CD4-positive, alpha-beta memory T cell (primary cell): ENCODE results near the gene LZTS2. TPM values are rescaled to one million over a fixed set of nuclear protein-coding genes. Genes with fewer than 3 reads are reported as not detected.

Source experiments
- CTCF ChIA-PET: fragments of 350-600 bp; sonication (Branson Sonifier 250); formaldehyde crosslinking; loops from one replicate; lab custom pipeline; 2021; ENCODE audit warnings: inconsistent platforms; ENCODE audit not compliant: partially characterized antibody; lab: Charles Lee
- POLR2A ChIA-PET: fragments of 350-600 bp; sonication (Branson Sonifier 250); formaldehyde crosslinking; loops from one replicate; lab custom pipeline; 2021; ENCODE audit not compliant: partially characterized antibody; lab: Charles Lee
- DNase-seq, 5 donors: peaks; one replicate each; pipeline versions ENCODE4 v3.0.0 to v3.0.0-alpha.2; 2020 to 2022; ENCODE audit warnings: mixed read lengths in 1 of 5
- H3K27ac ChIP-seq: one replicate; pipeline ENCODE4 v1.7.0; 2013; ENCODE audit warnings: low read depth, low read length
- H3K27me3 ChIP-seq: 2 replicates; pipeline ENCODE4 v1.7.0; 2013; ENCODE audit warnings: mild to moderate bottlenecking, low read length, moderate library complexity; ENCODE audit not compliant: insufficient read depth
- H3K36me3 ChIP-seq: 2 replicates; pipeline ENCODE4 v1.7.0; 2013; ENCODE audit warnings: mild to moderate bottlenecking, low read length, moderate library complexity; ENCODE audit not compliant: insufficient read depth
- H3K4me1 ChIP-seq: 2 replicates; pipeline ENCODE4 v1.7.0; 2013; ENCODE audit warnings: mild to moderate bottlenecking, low read length, moderate library complexity; ENCODE audit not compliant: insufficient read depth
- H3K4me3 ChIP-seq, 2 donors: one replicate each; pipeline ENCODE4 v1.7.0; 2013; ENCODE audit warnings: low read length in 2 of 2, mild to moderate bottlenecking in 1 of 2
- H3K9me3 ChIP-seq, 2 donors: one replicate each; pipeline ENCODE4 v1.7.0; 2013; ENCODE audit warnings: low read length in 2 of 2, control low read depth in 1 of 2; ENCODE audit not compliant: control insufficient read depth in 1 of 2
- H3K27ac Mint-ChIP-seq, 7 donors: one replicate each; pipeline ENCODE4 v1.8.0; 2020 to 2021; ENCODE audit warnings: mixed read lengths in 7 of 7, mild to moderate bottlenecking in 6 of 7, inconsistent platforms in 3 of 7, moderate library complexity in 3 of 7
- H3K27me3 Mint-ChIP-seq, 2 donors: one replicate each; pipeline ENCODE4 v1.8.0; 2020 to 2021; ENCODE audit warnings: mixed read lengths in 2 of 2
- H3K36me3 Mint-ChIP-seq, 2 donors: one replicate each; pipeline ENCODE4 v1.8.0; 2020 to 2021; ENCODE audit warnings: mixed read lengths in 2 of 2, inconsistent platforms in 1 of 2, mild to moderate bottlenecking in 1 of 2
- H3K4me1 Mint-ChIP-seq, 4 donors: one replicate each; pipeline ENCODE4 v1.8.0; 2020 to 2021; ENCODE audit warnings: mixed read lengths in 4 of 4, mild to moderate bottlenecking in 1 of 4
- H3K4me3 Mint-ChIP-seq, 8 donors: one replicate each; pipeline ENCODE4 v1.8.0; 2020 to 2021; ENCODE audit warnings: mixed read lengths in 8 of 8, mild to moderate bottlenecking in 7 of 8, moderate library complexity in 6 of 8, inconsistent platforms in 3 of 8
- H3K9me3 Mint-ChIP-seq, 8 donors: one replicate each; pipeline ENCODE4 v1.8.0; 2020 to 2021; ENCODE audit warnings: mixed read lengths in 8 of 8, mild to moderate bottlenecking in 5 of 8, inconsistent platforms in 3 of 8, moderate library complexity in 1 of 8
- intact Hi-C: fragments of 100-400 bp; cut with micrococcal nuclease; formaldehyde crosslinking; loops from one replicate; pipeline ENCODE4 v1.15.1; 2023
- polyA plus RNA-seq, 2 donors: library from polyadenylated mRNA; unstranded; fragments of 300-500 nt; fragmentation: Illumina TruSeq; gene quantifications; one replicate each; pipeline ENCODE4 v1.2.3, GENCODE V29; 2021
- total RNA-seq, 2 experiments: library from RNA; stranded (reverse); gene quantifications; one replicate each; pipeline ENCODE4 v1.2.3, GENCODE V29; 2021

Gene LZTS2
- total and polyA plus RNA-seq, 4 experiments from 2014 or later, result 8.4 to 33.9 (median 26.6) TPM

DNA sequence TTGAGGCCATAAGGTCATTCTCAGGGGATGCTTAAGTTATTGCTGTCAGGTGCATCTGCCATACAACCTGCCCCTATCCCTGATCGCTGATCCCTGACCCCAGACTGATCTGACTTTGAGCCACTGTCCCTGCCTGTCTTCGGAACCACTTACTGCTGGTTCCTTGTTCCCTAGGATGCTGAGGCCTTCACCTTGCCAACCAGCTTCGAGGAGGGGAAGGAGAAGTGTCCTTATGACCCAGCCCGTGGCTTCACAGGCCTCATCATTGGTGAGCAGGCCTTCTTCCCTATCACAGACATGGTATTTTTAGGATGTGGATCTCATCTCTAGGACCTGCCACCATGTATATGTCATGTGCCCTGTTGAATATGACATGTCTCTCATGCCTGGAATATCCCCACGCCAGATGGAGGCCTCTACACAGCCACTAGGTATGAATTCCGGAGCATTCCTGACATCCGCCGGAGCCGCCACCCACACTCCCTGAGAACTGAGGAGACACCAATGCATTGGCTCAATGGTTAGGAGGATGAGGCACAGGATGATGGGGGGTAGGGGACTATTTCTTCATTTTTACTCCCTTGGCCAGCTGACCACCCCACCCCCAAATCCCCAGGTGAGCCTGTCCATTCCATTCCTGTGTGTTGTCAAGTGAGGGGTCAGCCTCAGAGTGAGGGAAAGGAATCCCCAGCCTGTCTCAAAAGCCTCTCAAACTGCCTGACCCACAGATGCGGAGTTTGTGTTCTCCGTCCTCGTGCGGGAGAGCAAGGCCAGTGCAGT, 21.3 kb upstream of the LZTS2 start:
- POLR2A ChIA-PET, result no interaction called here
- H3K4me1 ChIP-seq, result no peaks in the 10 kb centered on the region
- intact Hi-C loops, result no loop called here
- Mint-ChIP-seq H3K4me1 (peaks cover 0 to 5% (median 1%) of the 10 kb centered on the region in 4 donors), H3K27me3 (no peaks in the 10 kb centered on the region), H3K4me3 (no peak overlapping the region), H3K27ac (peak overlapping the region in 1 of 7 donors; percentile 41), H3K36me3 (peaks cover 13 to 33% of the 10 kb centered on the region in 2 donors), H3K9me3 (no peaks in the 10 kb centered on the region)
- H3K36me3 ChIP-seq, result peaks cover 7% of the 10 kb centered on the region
- CTCF ChIA-PET, result no interaction called here
- no peaks in the 10 kb centered on the region for H3K9me3 ChIP-seq
- DNase-seq, result no peak
- no peak overlapping the region for H3K27ac ChIP-seq
- H3K4me3 ChIP-seq, result no peak overlapping the region
- H3K27me3 ChIP-seq, result no peaks in the 10 kb centered on the region

DNA sequence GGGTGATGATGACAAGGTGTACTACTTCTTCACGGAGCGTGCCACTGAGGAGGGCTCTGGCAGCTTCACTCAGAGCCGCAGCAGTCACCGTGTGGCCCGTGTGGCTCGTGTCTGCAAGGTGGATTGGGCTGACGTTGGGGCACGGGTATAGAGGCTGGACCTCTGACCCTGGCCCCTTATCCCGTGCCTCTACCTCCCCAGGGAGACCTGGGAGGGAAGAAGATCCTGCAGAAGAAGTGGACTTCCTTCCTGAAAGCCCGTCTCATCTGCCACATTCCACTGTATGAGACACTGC, 20.8 kb upstream of the LZTS2 start:
- no peak for DNase-seq
- POLR2A ChIA-PET, result no interaction called here
- no peaks in the 10 kb centered on the region for H3K4me1 ChIP-seq
- H3K36me3 Mint-ChIP-seq, result peaks cover 13 to 33% of the 10 kb centered on the region in 2 donors
- intact Hi-C loops, result no loop called here
- no peaks in the 10 kb centered on the region for H3K9me3 Mint-ChIP-seq
- no peaks in the 10 kb centered on the region for H3K27me3 Mint-ChIP-seq
- CTCF ChIA-PET, result no interaction called here
- no peak overlapping the region for H3K27ac Mint-ChIP-seq
- no peak overlapping the region for H3K27ac ChIP-seq
- no peaks in the 10 kb centered on the region for H3K9me3 ChIP-seq
- no peak overlapping the region for H3K4me3 ChIP-seq
- peaks cover 0 to 5% (median 1%) of the 10 kb centered on the region in 4 donors for H3K4me1 Mint-ChIP-seq
- peaks cover 7% of the 10 kb centered on the region for H3K36me3 ChIP-seq
- H3K27me3 ChIP-seq, result no peaks in the 10 kb centered on the region
- H3K4me3 Mint-ChIP-seq, result no peak overlapping the region

DNA sequence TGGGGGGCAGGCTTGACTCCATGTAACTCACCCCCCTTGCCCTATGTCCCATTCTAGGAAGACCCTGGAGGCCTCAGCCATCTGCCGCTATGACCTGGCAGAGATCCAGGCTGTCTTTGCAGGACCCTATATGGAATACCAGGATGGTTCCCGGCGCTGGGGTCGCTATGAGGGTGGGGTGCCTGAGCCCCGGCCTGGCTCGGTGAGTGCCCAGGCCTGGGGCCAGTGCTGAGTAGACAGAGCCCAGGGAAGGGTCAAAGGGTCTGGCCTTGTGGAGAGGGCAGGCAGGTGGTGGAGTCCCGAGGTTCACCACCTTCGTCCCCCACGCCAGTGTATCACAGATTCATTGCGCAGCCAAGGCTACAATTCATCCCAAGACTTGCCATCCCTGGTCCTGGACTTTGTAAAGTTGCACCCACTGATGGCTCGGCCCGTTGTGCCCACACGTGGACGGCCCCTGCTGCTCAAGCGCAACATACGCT, 19.8 kb upstream of the LZTS2 start:
- Mint-ChIP-seq H3K9me3 (no peaks in the 10 kb centered on the region), H3K36me3 (peaks cover 13 to 40% of the 10 kb centered on the region in 2 donors), H3K4me3 (no peak overlapping the region), H3K27me3 (no peaks in the 10 kb centered on the region), H3K4me1 (peaks cover 0 to 10% (median 1%) of the 10 kb centered on the region in 4 donors), H3K27ac (peak overlapping the region in 1 of 7 donors; percentile 6)
- POLR2A ChIA-PET, result no interaction called here
- no peak for DNase-seq
- no peak overlapping the region for H3K4me3 ChIP-seq
- no peak overlapping the region for H3K27ac ChIP-seq
- no peaks in the 10 kb centered on the region for H3K9me3 ChIP-seq
- peaks cover 7% of the 10 kb centered on the region for H3K36me3 ChIP-seq
- H3K27me3 ChIP-seq, result no peaks in the 10 kb centered on the region
- intact Hi-C loops, result no loop called here
- no peaks in the 10 kb centered on the region for H3K4me1 ChIP-seq
- CTCF ChIA-PET, result interaction anchor here (1.0 kb wide), 1 partner anchor 34 kb away, joined by 5 read pairs; no protein-coding TSS in a partner anchor

DNA sequence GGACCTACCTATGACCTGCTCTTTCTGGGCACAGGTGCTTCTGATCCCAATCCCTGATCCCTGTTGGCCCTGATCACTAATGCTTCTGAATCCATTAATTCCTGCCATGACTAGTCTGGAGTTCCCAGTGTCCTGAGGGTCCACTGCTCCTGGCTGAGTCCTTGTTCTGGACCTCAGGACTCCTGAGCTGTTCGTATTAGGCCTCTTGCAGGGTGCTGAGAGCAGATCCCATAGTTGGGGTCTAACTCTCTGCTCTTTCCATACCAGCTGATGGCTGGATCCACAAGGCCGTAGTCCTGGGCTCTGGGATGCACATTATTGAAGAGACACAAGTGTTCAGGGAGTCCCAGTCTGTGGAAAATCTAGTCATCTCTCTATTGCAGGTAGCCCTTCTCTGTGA, 19.3 kb upstream of the LZTS2 start:
- Histone ChIP-seq H3K4me3 (no peak overlapping the region), H3K4me1 (no peaks in the 10 kb centered on the region), H3K36me3 (peaks cover 7% of the 10 kb centered on the region), H3K27ac (no peak overlapping the region), H3K9me3 (no peaks in the 10 kb centered on the region), H3K27me3 (no peaks in the 10 kb centered on the region)
- CTCF ChIA-PET, result no interaction called here
- no peak for DNase-seq
- POLR2A ChIA-PET, result no interaction called here
- intact Hi-C loops, result no loop called here
- no peaks in the 10 kb centered on the region for H3K27me3 Mint-ChIP-seq
- H3K4me1 Mint-ChIP-seq, result peaks cover 0 to 11% (median 3%) of the 10 kb centered on the region in 4 donors
- H3K4me3 Mint-ChIP-seq, result no peak overlapping the region
- peaks cover 13 to 43% of the 10 kb centered on the region in 2 donors for H3K36me3 Mint-ChIP-seq
- H3K27ac Mint-ChIP-seq, result peak overlapping the region in 1 of 7 donors; percentile 6
- no peaks in the 10 kb centered on the region for H3K9me3 Mint-ChIP-seq

DNA sequence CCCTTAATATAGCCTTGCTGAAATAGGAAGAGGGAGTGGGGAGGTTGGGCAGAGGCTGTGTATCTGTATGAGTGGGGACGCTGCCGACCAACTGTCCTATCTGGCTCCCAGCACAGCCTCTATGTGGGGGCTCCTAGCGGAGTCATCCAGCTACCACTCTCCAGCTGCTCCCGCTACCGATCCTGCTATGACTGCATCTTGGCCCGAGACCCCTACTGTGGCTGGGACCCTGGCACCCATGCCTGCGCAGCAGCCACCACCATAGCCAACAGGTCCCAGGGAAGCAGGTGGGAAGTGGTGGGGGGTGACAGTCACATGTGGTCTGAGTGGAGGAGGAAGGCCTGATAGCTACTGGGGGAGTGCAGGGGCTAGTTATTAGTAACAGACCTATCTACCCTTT, 18.9 kb upstream of the LZTS2 start:
- no peaks in the 10 kb centered on the region for H3K27me3 Mint-ChIP-seq
- CTCF ChIA-PET, result interaction anchor here (1.2 kb wide), 1 partner anchor 34 kb away, joined by 3 read pairs; no protein-coding TSS in a partner anchor
- H3K4me1 ChIP-seq, result no peaks in the 10 kb centered on the region
- peaks cover 13 to 47% of the 10 kb centered on the region in 2 donors for H3K36me3 Mint-ChIP-seq
- no peak for DNase-seq
- POLR2A ChIA-PET, result no interaction called here
- no peaks in the 10 kb centered on the region for H3K9me3 Mint-ChIP-seq
- intact Hi-C loops, result no loop called here
- no peaks in the 10 kb centered on the region for H3K27me3 ChIP-seq
- no peak overlapping the region for H3K4me3 Mint-ChIP-seq
- H3K36me3 ChIP-seq, result peaks cover 7% of the 10 kb centered on the region
- no peak overlapping the region for H3K27ac ChIP-seq
- H3K9me3 ChIP-seq, result no peaks in the 10 kb centered on the region
- no peak overlapping the region for H3K4me3 ChIP-seq
- H3K4me1 Mint-ChIP-seq, result peaks cover 1 to 11% (median 7%) of the 10 kb centered on the region in 4 donors
- peak overlapping the region in 1 of 7 donors; percentile 29 for H3K27ac Mint-ChIP-seq

DNA sequence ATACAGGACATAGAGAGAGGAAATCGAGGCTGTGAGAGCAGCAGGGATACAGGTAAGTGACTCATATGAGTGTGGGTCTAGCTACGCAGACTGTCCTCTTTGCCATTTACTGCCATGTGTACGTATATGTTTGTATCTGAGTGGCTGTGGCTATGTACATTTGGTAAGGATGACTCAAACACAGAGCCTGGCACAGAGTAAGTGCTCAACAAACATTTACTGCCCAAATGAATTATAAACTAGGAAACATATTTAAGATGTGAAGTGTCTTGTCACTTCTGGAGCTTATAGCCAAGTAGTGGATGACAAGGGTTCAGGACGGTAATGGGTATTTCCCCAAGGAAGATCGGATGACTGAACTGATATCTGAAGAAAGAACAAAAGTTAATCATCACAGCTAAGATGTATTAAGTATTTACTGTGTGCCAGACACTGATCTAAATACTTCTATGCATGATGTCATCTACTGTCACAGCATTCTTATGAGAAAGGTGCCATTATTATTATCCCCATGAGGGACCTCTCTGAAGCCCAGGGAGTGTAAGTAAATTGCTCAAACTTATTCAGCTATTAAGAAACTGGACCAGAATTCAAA, 18.3 kb upstream of the LZTS2 start:
- Mint-ChIP-seq H3K27ac (peak overlapping the region in 1 of 7 donors; percentile 13), H3K4me3 (no peak overlapping the region), H3K4me1 (peaks cover 1 to 12% (median 11%) of the 10 kb centered on the region in 4 donors), H3K9me3 (no peaks in the 10 kb centered on the region), H3K27me3 (no peaks in the 10 kb centered on the region), H3K36me3 (peaks cover 13 to 50% of the 10 kb centered on the region in 2 donors)
- Histone ChIP-seq H3K4me3 (no peak overlapping the region), H3K9me3 (no peaks in the 10 kb centered on the region), H3K36me3 (peaks cover 7% of the 10 kb centered on the region), H3K27ac (no peak overlapping the region), H3K27me3 (no peaks in the 10 kb centered on the region), H3K4me1 (peaks cover 4% of the 10 kb centered on the region)
- DNase-seq, result no peak
- ChIA-PET POLR2A (no interaction called here), CTCF (interaction anchor here (1.0 to 1.2 kb wide), 2 partner anchors 17 to 33 kb away, joined by 3 to 5 read pairs; no protein-coding TSS in a partner anchor)
- intact Hi-C loops, result no loop called here
